Measurements from ENCODE around the gene ADGRF3.

DNA sequence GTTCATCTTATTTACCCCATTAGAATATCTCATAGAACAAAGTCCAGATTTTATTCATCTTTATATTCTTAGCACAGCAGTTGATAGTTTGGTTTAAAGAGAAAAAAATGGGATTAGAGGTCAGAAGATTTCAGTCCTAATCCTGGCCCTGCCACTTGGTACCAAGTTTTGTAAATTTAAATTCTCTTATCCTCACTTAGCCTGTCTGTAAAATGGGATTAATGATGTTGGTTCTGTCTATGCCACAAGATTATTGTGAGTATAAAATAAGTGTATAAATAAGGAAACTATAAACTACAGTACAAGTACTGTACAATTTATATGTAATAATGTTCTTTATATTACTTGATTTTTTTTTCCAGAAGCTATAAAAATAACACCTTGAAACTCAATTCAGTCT, 38.0 kb upstream of the ADGRF3 start:
- TF ChIP-seq EP300 (IDR thresholded peaks at IDR 0.05) (no peak), POLR2A (IDR thresholded peaks at IDR 0.05) (no peak)

Measured in upper lobe of left lung (tissue), 4 donors.